ENCODE measurements around the gene STXBP5L. TPM values are rescaled to one million over a fixed set of nuclear protein-coding genes. Genes with fewer than 3 reads are reported as not detected.
"Not testable (repeated sequence)": the region's sequence is repeated elsewhere in the genome, so short reads cannot be mapped to it uniquely, and the experiment has no call there.

The STXBP5L gene
- total RNA-seq, 4 donors from 2014 or later: 0.29 to 0.99 (median 0.56) TPM

DNA sequence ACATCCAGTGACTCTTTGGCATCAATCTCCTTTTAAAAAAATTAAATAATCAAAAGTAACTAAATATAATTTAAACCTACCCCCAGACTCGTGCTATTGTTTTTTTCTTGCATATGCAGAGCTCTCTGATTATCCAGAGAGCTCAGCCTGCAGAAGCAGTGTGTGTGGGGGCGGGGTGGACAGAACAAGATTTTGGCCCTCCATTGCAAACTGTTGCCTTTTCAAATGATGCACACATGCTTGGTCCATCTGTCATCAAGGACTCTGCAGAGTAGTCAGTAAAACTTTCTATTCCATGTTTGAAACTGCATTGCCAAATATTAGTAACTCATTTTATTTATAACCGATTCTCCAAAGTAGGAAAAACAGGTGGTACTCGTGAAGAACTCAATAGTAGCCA lies 28.6 kb upstream of the STXBP5L start:
- 62% methylated on average over 4 of the region's 4 CpGs for whole genome bisulfite sequencing
- Histone ChIP-seq H3K9me3 (no peaks in the 10 kb centered on the region), H3K27me3 (no peaks in the 10 kb centered on the region), H3K27ac (replicated peaks in 1 of 4) (no peak overlapping the region), H3K36me3 (no peaks in the 10 kb centered on the region), H3K4me3 (no peak overlapping the region), H3K4me1 (no peaks in the 10 kb centered on the region)
- no peak for DNase-seq (ENCODE audit: extremely low spot score)
- intact Hi-C loops (cut with DNase I): no loop called here
- TF ChIP-seq, protein P1, sequence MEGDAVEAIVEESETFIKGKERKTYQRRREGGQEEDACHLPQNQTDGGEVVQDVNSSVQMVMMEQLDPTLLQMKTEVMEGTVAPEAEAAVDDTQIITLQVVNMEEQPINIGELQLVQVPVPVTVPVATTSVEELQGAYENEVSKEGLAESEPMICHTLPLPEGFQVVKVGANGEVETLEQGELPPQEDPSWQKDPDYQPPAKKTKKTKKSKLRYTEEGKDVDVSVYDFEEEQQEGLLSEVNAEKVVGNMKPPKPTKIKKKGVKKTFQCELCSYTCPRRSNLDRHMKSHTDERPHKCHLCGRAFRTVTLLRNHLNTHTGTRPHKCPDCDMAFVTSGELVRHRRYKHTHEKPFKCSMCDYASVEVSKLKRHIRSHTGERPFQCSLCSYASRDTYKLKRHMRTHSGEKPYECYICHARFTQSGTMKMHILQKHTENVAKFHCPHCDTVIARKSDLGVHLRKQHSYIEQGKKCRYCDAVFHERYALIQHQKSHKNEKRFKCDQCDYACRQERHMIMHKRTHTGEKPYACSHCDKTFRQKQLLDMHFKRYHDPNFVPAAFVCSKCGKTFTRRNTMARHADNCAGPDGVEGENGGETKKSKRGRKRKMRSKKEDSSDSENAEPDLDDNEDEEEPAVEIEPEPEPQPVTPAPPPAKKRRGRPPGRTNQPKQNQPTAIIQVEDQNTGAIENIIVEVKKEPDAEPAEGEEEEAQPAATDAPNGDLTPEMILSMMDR (IDR thresholded peaks at IDR 0.05): no peak
- TF ChIP-seq POLR2AphosphoS5 (IDR thresholded peaks at IDR 0.05): no peak
- TF ChIP-seq POLR2A (IDR thresholded peaks at IDR 0.05; ENCODE audit: low read depth): no peak
- TF ChIP-seq EP300 (IDR thresholded peaks at IDR 0.05): no peak

DNA sequence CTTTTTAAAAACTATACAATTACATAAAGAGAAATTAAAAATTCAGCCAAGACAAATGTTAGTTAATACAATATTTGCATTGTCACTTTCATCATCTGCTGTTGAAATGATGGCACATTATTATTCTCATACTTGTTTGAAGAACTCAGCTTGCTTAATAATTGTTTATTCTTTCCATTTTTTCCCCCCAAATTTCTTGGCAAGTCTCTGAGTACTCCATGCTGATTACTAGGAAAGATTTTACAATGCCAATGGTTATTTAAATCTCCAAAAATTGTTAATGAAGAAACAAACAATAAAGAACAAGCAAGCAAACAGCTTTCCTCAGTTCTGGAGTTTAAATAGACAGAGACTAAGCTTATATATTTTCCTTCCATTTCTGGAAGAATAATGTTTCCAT lies 15.1 kb upstream of the STXBP5L start:
- H3K27ac ChIP-seq (replicated peaks in 1 of 4): no peak overlapping the region
- H3K4me3 ChIP-seq: no peak overlapping the region
- intact Hi-C loops (cut with DNase I): no loop called here
- DNase-seq (ENCODE audit: extremely low spot score): no peak
- H3K9me3 ChIP-seq: no peaks in the 10 kb centered on the region
- H3K4me1 ChIP-seq: peaks cover 0 to 14% (median 12%) of the 10 kb centered on the region in 4 donors
- H3K36me3 ChIP-seq: no peaks in the 10 kb centered on the region
- H3K27me3 ChIP-seq: no peaks in the 10 kb centered on the region
- TF ChIP-seq POLR2AphosphoS5 (IDR thresholded peaks at IDR 0.05) (no peak), POLR2A (IDR thresholded peaks at IDR 0.05; ENCODE audit: low read depth) (no peak), EP300 (IDR thresholded peaks at IDR 0.05) (no peak)
- TF ChIP-seq, protein P1 (IDR thresholded peaks at IDR 0.05): no peak

DNA sequence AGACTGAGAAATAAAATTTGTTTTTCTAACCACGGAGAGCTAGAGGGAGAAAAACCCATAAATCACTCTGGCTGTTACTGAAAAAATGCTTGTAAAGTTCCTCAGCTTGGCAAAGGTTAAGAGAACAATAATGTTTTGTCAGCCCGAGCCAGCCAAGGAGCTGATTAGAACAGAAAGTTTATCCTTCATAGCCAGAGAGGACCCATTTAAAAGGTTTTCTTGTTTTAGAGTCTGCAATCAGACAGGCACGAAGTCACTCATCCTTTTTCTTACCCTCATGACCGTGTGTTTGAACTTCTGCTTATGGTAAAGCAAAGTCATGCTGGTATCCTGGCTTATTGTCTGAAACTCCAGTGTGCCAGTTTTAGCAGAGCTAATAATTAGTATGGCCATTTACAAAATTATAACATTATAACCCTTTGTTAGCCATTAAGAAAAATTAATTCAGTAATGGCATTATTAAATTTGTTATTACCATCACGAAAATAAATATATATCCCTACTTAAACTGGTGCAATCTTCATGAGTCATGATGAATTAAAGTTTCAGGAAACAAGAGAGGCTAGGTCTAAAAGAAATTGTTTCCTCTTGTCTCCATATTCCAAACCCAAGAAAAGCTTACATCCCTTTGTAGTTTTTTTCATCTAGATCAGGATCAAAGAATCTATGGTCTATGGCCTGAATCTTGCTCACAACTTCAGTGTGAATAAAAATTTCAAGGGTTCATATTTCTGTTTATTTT lies 13.5 kb upstream of the STXBP5L start:
- intact Hi-C loops (cut with DNase I): no loop called here
- H3K27ac ChIP-seq (replicated peaks in 1 of 4): no peak overlapping the region
- no peaks in the 10 kb centered on the region for H3K36me3 ChIP-seq
- H3K27me3 ChIP-seq: no peaks in the 10 kb centered on the region
- WGBS: 14% methylated on average over 5 of the region's 5 CpGs
- H3K9me3 ChIP-seq: no peaks in the 10 kb centered on the region
- no peak for DNase-seq (ENCODE audit: extremely low spot score)
- H3K4me3 ChIP-seq: no peak overlapping the region
- peaks cover 0 to 14% (median 12%) of the 10 kb centered on the region in 4 donors for H3K4me1 ChIP-seq
- TF ChIP-seq POLR2AphosphoS5 (IDR thresholded peaks at IDR 0.05): no peak
- TF ChIP-seq, protein P1 (IDR thresholded peaks at IDR 0.05): no peak
- TF ChIP-seq POLR2A (IDR thresholded peaks at IDR 0.05; ENCODE audit: low read depth): no peak
- no peak for TF ChIP-seq EP300 (IDR thresholded peaks at IDR 0.05)

DNA sequence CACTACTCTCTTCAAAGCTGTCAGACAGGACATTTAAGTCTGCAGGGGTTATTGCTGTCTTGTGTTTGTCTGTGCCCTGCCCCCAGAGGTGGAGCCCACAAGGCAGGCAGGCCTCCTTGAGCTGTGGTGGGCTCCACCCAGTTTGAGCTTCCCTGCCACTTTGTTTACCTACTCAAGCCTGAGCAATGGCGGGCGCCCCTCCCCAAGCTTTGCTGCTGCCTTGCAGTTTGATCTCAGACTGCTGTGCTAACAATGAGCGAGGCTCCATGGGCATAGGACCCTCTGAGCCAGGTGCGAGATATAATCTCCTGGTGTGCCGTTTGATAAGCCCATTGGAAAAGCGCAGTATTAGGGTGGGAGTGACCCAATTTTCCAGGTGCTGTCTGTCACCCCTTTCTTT lies 6.3 kb upstream of the STXBP5L start:
- H3K27me3 ChIP-seq; H3K4me3 ChIP-seq; DNase-seq (ENCODE audit: extremely low spot score); H3K36me3 ChIP-seq; intact Hi-C loops (cut with DNase I); H3K27ac ChIP-seq (replicated peaks in 1 of 4); H3K9me3 ChIP-seq; H3K4me1 ChIP-seq: not testable (repeated sequence)
- WGBS: 95% methylated on average over 6 of the region's 6 CpGs

DNA sequence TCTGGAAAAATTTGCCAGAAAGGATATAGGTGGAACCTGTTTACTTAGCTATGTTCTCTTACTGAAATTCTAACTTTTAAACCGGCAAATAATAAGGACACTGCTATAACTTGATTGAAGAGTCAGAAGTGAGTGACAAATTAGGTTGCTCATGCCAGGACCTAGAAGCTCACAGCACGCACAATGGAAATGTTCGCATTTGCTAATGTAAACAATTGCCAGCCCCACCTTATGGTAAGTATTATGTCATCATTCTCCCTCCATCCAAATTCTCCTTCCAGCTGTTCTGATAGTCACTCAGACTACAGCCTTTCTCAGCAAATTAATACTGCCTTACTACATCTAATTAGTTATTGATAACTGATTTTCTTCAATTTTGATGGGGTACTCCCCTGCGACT lies 4.8 kb upstream of the STXBP5L start:
- 63% methylated on average over 4 of the region's 4 CpGs for WGBS
- TF ChIP-seq, protein P1 (IDR thresholded peaks at IDR 0.05): no peak
- no peak for TF ChIP-seq POLR2A (IDR thresholded peaks at IDR 0.05; ENCODE audit: low read depth)
- no peak for TF ChIP-seq EP300 (IDR thresholded peaks at IDR 0.05)
- TF ChIP-seq POLR2AphosphoS5 (IDR thresholded peaks at IDR 0.05): no peak
- no peaks in the 10 kb centered on the region for H3K9me3 ChIP-seq
- no peaks in the 10 kb centered on the region for H3K36me3 ChIP-seq
- H3K27me3 ChIP-seq: peaks cover 0 to 6% (median 0%) of the 10 kb centered on the region in 4 donors
- H3K27ac ChIP-seq (replicated peaks in 1 of 4): no peak overlapping the region
- DNase-seq (ENCODE audit: extremely low spot score): no peak
- H3K4me3 ChIP-seq: no peak overlapping the region
- intact Hi-C loops (cut with DNase I): no loop called here
- H3K4me1 ChIP-seq: peaks cover 0 to 9% (median 8%) of the 10 kb centered on the region in 4 donors

Measured in esophagus muscularis mucosa (tissue), 4 donors.